ENCODE data around the gene RBM12. TPM values are rescaled to one million over a fixed set of nuclear protein-coding genes. Genes with fewer than 3 reads are reported as not detected.
A peak's percentile ranks its signal among the peaks of the same experiment; 100 is the strongest.

RBM12 gene
- total and polyA plus RNA-seq, 2 of the 8 experiments (the other 6 are each of a cell fraction or from before 2014, with no cell fraction given) = 187 to 214 TPM

- WGBS, 2 experiments (ENCODE audit: extremely low coverage in 1 of 2, insufficient coverage in 1 of 2, insufficient read length in 1 of 2, insufficient replicate concordance in 2 of 2, low coverage in 1 of 2, low lambda C conversion rate in 2 of 2, missing lambda C conversion rate in 1 of 2) = 98% methylated on average over 4 of the region's 4 CpGs; no CpG with 5 or more reads in 1 of the 2 experiments
- Histone ChIP-seq H3K9ac (replicated peaks in 1 of 4; ENCODE audit: extremely low read depth in 1 of 4, low read depth in 3 of 4, low read length in 3 of 4) (no peak overlapping the region), H4K5ac (ENCODE audit: insufficient read length, low read depth, low read length) (no peak overlapping the region), H2AK5ac (ENCODE audit: low read depth, low read length) (no peak overlapping the region), H3K18ac (ENCODE audit: extremely low read depth, low read length) (no peak overlapping the region), H3K79me2 (ENCODE audit: control insufficient read depth in 1 of 2, insufficient read depth in 2 of 2, low read length in 2 of 2) (peaks cover 2 to 63% of the 10 kb centered on the region in 2 experiments; a peak in 3 of 4 replicates), H3K79me1 (ENCODE audit: low read depth, low read length) (peaks cover 29% of the 10 kb centered on the region), H2BK20ac (ENCODE audit: low read length) (no peak overlapping the region), H3K27me3 (replicated peaks in 1 of 4; ENCODE audit: control insufficient read depth in 3 of 4, extremely low read depth in 1 of 4, insufficient read depth in 3 of 4, low read length in 3 of 4) (no peaks in the 10 kb centered on the region), H3K23me2 (ENCODE audit: low read depth, low read length) (no peaks in the 10 kb centered on the region), H3K4me1 (replicated peaks in 1 of 4; ENCODE audit: control insufficient read depth in 3 of 4, insufficient read depth in 4 of 4, low read length in 3 of 4) (peaks cover 0 to 9% (median 2%) of the 10 kb centered on the region in 4 experiments; a peak in 3 of 7 replicates), H3K9me3 (ENCODE audit: insufficient read depth in 2 of 2, low read depth in 1 of 2, low read length in 1 of 2) (no peaks in the 10 kb centered on the region), H4K91ac (replicated peaks; ENCODE audit: insufficient read length, low read length) (no peak overlapping the region), H3K4me2 (ENCODE audit: insufficient read depth in 1 of 2, low read depth in 2 of 2, low read length in 2 of 2) (no peak overlapping the region), H3K23ac (ENCODE audit: insufficient read length) (no peak overlapping the region), H3K4me3 (ENCODE audit: extremely low read depth in 1 of 4, insufficient read depth in 2 of 4, low read depth in 3 of 4, low read length in 4 of 4) (no peak overlapping the region), H4K8ac (ENCODE audit: extremely low read depth, insufficient read depth, low read length) (no peak overlapping the region), H3K56ac (replicated peaks; ENCODE audit: insufficient read length, low read depth, low read length) (no peak overlapping the region), H2BK12ac (ENCODE audit: low read depth, low read length) (0 out of 2 replicates have a peak overlapping the region, but pooled peaks have one; percentile 39), H2BK15ac (ENCODE audit: low read length) (no peak overlapping the region), H3K4ac (replicated peaks; ENCODE audit: insufficient read length, low read depth, low read length) (no peak overlapping the region), H2AFZ (ENCODE audit: low read length) (no peak overlapping the region), H2BK120ac (replicated peaks; ENCODE audit: low read depth, low read length) (no peak overlapping the region), H3K14ac (ENCODE audit: insufficient read length) (no peak overlapping the region), H2BK5ac (ENCODE audit: low read depth, low read length) (no peak overlapping the region), H4K20me1 (replicated peaks in 1 of 2; ENCODE audit: control insufficient read depth in 1 of 2, insufficient read depth in 2 of 2, low read length in 2 of 2) (peaks cover 15 to 33% of the 10 kb centered on the region in 2 experiments), H3K36me3 (ENCODE audit: control insufficient read depth in 2 of 4, insufficient read depth in 4 of 4, low read length in 3 of 4) (peaks cover 10 to 20% (median 13%) of the 10 kb centered on the region in 4 experiments; a peak in 6 of 8 replicates), H3K27ac (ENCODE audit: low read depth, low read length) (no peak overlapping the region)
- POLR2A ChIA-PET (ENCODE audit: partially characterized antibody) = interaction anchor here (0.6 to 2.5 kb wide), 10 partner anchors 8 to 106 kb away, joined by 3 to 7 read pairs (median 4); partner anchors contain the start of genes CPNE1, RBM12 and RBM39
- no peak for FAIRE-seq
- peak in 1 of 2 experiments; percentile 31 for DNase-seq (ENCODE audit: low read depth in 1 of 2, low spot score in 2 of 2)
- CTCF ChIA-PET (ENCODE audit: partially characterized antibody) = interaction anchor here (0.8 to 6.4 kb wide), 3 partner anchors 11 to 318 kb away, joined by 3 to 37 read pairs (median 4); partner anchors contain the start of gene SCAND1
- TF ChIP-seq RNF2 (IDR thresholded peaks at IDR 0.05; ENCODE audit: borderline replicate concordance, low read depth, low read length, missing control alignments, poor library complexity, severe bottlenecking) (no peak), ASH2L (IDR thresholded peaks at IDR 0.05; ENCODE audit: low read length) (no peak), ATF2 (IDR thresholded peaks at IDR 0.05; ENCODE audit: low read length) (no peak), SP2 (IDR thresholded peaks at IDR 0.05; ENCODE audit: low read length) (no peak), HDAC2 (IDR thresholded peaks at IDR 0.05; ENCODE audit: borderline replicate concordance in 1 of 2, low read depth in 2 of 2, low read length in 2 of 2) (no peak), NRF1 (IDR thresholded peaks at IDR 0.05; ENCODE audit: low read depth, low read length) (no peak), ATF3 (IDR thresholded peaks at IDR 0.05; ENCODE audit: insufficient read depth, low read depth, low read length) (no peak), CHD1 (IDR thresholded peaks at IDR 0.05; ENCODE audit: low read depth, low read length) (no peak), NANOG (IDR thresholded peaks at IDR 0.05; ENCODE audit: insufficient read depth, low read depth, low read length, poor library complexity, severe bottlenecking) (no peak), JUND (IDR thresholded peaks at IDR 0.05; ENCODE audit: low read length) (no peak)
These were observed 29.0 kb downstream of the RBM12 start for GRCh38 chr20:35635652-35636051.
